Inflammatory macrophage (primary cell): Measurements from ENCODE around the gene PSMD14.
A peak's percentile ranks its signal among the peaks of the same experiment; 100 is the strongest.

Experiments used
- DNase-seq, 2 donors: peaks; one replicate each; pipeline ENCODE4 v3.0.0-alpha.2; 2020 to 2022

PSMD14 gene

GRCh38 chr2:161420406-161421074 lies 112.3 kb downstream of the PSMD14 start:
- DNase-seq: no peak

GRCh38 chr2:161421686-161422085 lies 113.5 kb downstream of the PSMD14 start:
- no peak for DNase-seq

GRCh38 chr2:161422816-161423403 lies 114.7 kb downstream of the PSMD14 start:
- DNase-seq: no peak

- no peak for DNase-seq
Observed at GRCh38 chr2:161423421-161424393, 115.5 kb downstream of the PSMD14 start.

- no peak for DNase-seq
Observed at GRCh38 chr2:161424394-161424769, 116.2 kb downstream of the PSMD14 start.

GRCh38 chr2:161424891-161425727 lies 116.9 kb downstream of the PSMD14 start:
- DNase-seq: no peak

GRCh38 chr2:161425728-161426454 lies 117.7 kb downstream of the PSMD14 start:
- DNase-seq: no peak

GRCh38 chr2:161426455-161426921 lies 118.3 kb downstream of the PSMD14 start:
- peak in 1 of 2 donors; percentile 19 for DNase-seq

- no peak for DNase-seq
Observed at GRCh38 chr2:161426922-161427663, 118.9 kb downstream of the PSMD14 start.

GRCh38 chr2:161427664-161428587 lies 119.7 kb downstream of the PSMD14 start:
- no peak for DNase-seq

- DNase-seq: no peak
Observed at GRCh38 chr2:161430386-161430785, 122.2 kb downstream of the PSMD14 start.

- no peak for DNase-seq
Observed at GRCh38 chr2:161432107-161432506, 123.9 kb downstream of the PSMD14 start.

- no peak for DNase-seq
Observed at GRCh38 chr2:161434118-161434517, 125.9 kb downstream of the PSMD14 start.

GRCh38 chr2:161436411-161436810 lies 128.2 kb downstream of the PSMD14 start:
- DNase-seq: no peak

- DNase-seq: no peak
Observed at GRCh38 chr2:161438598-161438997, 130.4 kb downstream of the PSMD14 start.

- DNase-seq: no peak
Observed at GRCh38 chr2:161445097-161445496, 136.9 kb downstream of the PSMD14 start.

GRCh38 chr2:161448431-161448830 lies 140.2 kb downstream of the PSMD14 start:
- no peak for DNase-seq
